ENCODE measurements around the gene PPDPF. TPM values are rescaled to one million over a fixed set of nuclear protein-coding genes. Genes with fewer than 3 reads are reported as not detected.

The PPDPF gene
- total and polyA plus RNA-seq, 3 experiments from 2014 or later: 137 to 218 (median 207) TPM

DNA sequence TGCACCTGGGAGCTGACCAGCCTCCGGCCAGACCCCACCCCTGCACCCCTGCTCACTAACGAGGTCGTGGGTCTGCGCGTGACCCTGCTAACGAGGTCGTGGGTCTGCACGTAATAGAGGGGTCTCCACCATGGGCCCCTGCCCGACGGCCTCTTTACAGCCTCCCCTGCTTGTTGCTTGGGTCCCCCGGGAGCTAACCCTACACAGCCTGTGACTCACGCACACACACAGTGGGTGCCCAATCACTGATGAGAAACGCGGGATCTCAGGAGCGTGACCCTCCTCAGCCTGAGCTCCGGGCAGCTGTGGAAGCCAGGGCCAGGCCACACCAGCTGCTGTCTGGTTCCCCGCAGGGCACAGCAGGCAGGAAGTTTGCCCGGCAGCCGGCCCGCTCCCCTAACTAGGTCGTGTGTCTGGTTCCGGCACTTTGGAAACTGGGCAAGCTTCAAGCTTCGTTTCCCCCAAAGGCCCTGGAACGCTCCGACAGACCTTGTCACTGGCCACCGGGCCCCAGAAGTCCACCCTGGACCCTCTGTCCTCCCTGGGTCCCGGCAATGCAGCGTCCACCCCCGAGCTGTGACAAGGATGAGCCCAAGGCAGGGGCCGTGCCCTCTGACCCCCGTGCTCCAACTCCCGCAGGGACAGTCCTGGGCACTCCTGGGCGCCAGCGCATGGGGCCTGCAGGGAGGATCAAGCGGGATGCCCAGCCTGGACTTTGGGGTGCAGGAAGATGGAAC lies 15.8 kb downstream of the PPDPF start:
- no peaks in the 10 kb centered on the region for H3K27me3 ChIP-seq (ENCODE audit: insufficient read depth, low read length, poor library complexity, severe bottlenecking)
- H3K27me3 Mint-ChIP-seq: peaks cover 0 to under 1% of the 10 kb centered on the region in 2 donors
- H3K36me3 ChIP-seq (ENCODE audit: insufficient read depth, low read length): no peaks in the 10 kb centered on the region
- H3K4me1 ChIP-seq (ENCODE audit: insufficient read depth, low read length): peaks cover 23% of the 10 kb centered on the region
- peak overlapping the region in 3 of 7 donors; percentile 66 to 87 (median 68) for H3K4me3 Mint-ChIP-seq
- H3K4me1 Mint-ChIP-seq: peaks cover 3 to 18% (median 5%) of the 10 kb centered on the region in 3 donors
- ChIA-PET CTCF (interaction anchor here (1.1 to 3.6 kb wide), 13 partner anchors 10 to 503 kb away, joined by 3 to 35 read pairs (median 6); partner anchors contain the start of genes LIME1 and PPDPF), POLR2A (interaction anchor here (0.6 to 2.7 kb wide), 4 partner anchors 13 to 543 kb away, joined by 3 to 31 read pairs (median 6); partner anchors contain the start of genes PPDPF and RGS19)
- peak in 1 of 5 donors; percentile 48 for DNase-seq
- no peak overlapping the region for H3K27ac ChIP-seq (ENCODE audit: low read depth, low read length)
- no peaks in the 10 kb centered on the region for H3K9me3 Mint-ChIP-seq
- peak overlapping the region in 2 of 8 donors; percentile 21 to 54 for H3K27ac Mint-ChIP-seq
- no peaks in the 10 kb centered on the region for H3K9me3 ChIP-seq (ENCODE audit: low read length)
- peaks cover 0 to 1% (median 0%) of the 10 kb centered on the region in 3 donors for H3K36me3 Mint-ChIP-seq
- H3K4me3 ChIP-seq (ENCODE audit: low read length): no peak overlapping the region

DNA sequence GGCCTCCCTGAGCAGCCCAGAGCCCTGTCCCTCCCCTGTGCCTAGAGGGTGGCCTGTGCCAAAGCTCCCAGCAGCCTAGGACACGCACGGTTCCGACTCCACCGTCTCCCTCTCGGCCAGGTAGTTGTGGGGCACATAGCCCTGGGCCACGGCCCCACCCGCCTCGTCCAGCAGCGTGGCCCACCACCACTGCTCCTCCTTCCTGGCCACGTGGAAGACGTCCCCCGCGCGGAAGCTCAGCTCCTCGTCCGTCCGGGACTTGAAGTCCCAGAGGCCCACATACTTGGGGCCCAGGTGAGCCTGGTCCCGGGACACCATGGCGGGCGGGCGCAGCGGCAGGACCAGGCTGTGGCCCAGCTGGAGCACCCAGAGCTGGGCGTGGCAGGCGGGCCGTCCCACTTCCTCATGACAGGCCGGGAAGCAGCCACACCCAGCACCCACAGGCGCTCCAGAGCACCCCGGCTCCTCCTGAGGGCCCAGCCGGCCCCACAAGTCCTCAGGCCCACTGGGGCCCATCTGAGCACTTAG lies 16.5 kb downstream of the PPDPF start, which contains the start of gene PTK6:
TSS of gene PTK6 (minus strand) at position 380 of the 528 bp plus-strand sequence. CDS start at position 318, 62 bp downstream.
- peak within 1 kb of the TSS; percentile 62 for H3K4me3 ChIP-seq (ENCODE audit: low read length)
- Mint-ChIP-seq H3K36me3 (peaks cover 0 to 1% (median 0%) of the 10 kb centered on the region in 3 donors), H3K27me3 (no peaks in the 10 kb centered on the region), H3K27ac (peak within 1 kb of the TSS; percentile 21 to 85 (median 69)), H3K4me1 (peaks cover 3 to 18% (median 3%) of the 10 kb centered on the region in 3 donors), H3K9me3 (no peaks in the 10 kb centered on the region), H3K4me3 (peak within 1 kb of the TSS; percentile 36 to 87 (median 71))
- peak within 1 kb of the TSS; percentile 43 for H3K27ac ChIP-seq (ENCODE audit: low read depth, low read length)
- no peaks in the 10 kb centered on the region for H3K27me3 ChIP-seq (ENCODE audit: insufficient read depth, low read length, poor library complexity, severe bottlenecking)
- no peaks in the 10 kb centered on the region for H3K36me3 ChIP-seq (ENCODE audit: insufficient read depth, low read length)
- peak in 2 of 5 donors; percentile 16 for DNase-seq
- peaks cover 23% of the 10 kb centered on the region for H3K4me1 ChIP-seq (ENCODE audit: insufficient read depth, low read length)
- H3K9me3 ChIP-seq (ENCODE audit: low read length): no peaks in the 10 kb centered on the region
- ChIA-PET POLR2A (interaction anchor here (0.6 to 2.7 kb wide), 12 partner anchors 8 to 542 kb away, joined by 3 to 31 read pairs (median 3); partner anchors contain the start of genes HELZ2, PPDPF, RGS19 and TPD52L2), CTCF (interaction anchor here (0.6 to 3.7 kb wide), 47 partner anchors 8 to 584 kb away, joined by 3 to 35 read pairs (median 5); partner anchors contain the start of genes ARFRP1, GMEB2, HELZ2 and LIME1)

DNA sequence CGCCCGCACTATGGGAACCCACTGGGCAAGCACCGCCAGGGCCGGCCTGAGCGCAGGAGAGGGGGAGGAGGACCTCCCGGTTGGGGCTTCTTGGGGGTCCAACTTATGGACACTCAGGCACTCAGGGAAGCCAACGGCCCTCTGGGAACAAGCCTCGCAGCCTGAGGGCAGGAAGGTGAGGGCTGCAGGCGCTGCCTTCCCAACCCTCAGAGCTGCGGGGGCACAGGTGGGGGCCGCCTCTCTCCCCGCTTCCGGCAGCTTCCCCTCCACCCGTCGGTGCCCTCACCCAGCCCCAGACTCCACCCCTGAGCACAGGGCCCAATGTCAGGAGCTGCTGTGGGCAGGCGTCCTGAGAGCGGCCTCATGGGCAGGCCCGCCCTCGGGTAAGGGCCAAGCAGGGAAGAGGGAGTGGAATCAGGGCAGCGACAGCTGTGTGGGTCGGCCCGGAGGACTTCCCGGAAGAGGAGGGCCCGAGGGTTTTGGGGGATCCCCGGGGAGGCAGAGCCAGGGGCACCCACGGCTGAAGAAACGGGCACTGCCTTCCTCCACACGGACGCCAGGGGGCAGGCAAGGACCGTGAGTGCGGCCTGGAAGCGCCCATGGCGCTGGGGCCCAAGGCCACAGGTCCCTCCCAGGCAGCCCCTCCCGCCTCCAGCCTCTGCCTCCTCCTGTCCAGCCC lies 17.1 kb downstream of the PPDPF start:
- Mint-ChIP-seq H3K27ac (peak overlapping the region; percentile 21 to 75 (median 62)), H3K4me1 (peaks cover 0 to 18% (median 3%) of the 10 kb centered on the region in 3 donors), H3K9me3 (no peaks in the 10 kb centered on the region), H3K36me3 (no peaks in the 10 kb centered on the region), H3K4me3 (peak overlapping the region; percentile 36 to 74 (median 69)), H3K27me3 (no peaks in the 10 kb centered on the region)
- Histone ChIP-seq H3K9me3 (ENCODE audit: low read length) (no peaks in the 10 kb centered on the region), H3K36me3 (ENCODE audit: insufficient read depth, low read length) (no peaks in the 10 kb centered on the region), H3K4me1 (ENCODE audit: insufficient read depth, low read length) (peaks cover 23% of the 10 kb centered on the region), H3K4me3 (ENCODE audit: low read length) (peak overlapping the region; percentile 62), H3K27ac (ENCODE audit: low read depth, low read length) (peak overlapping the region; percentile 43), H3K27me3 (ENCODE audit: insufficient read depth, low read length, poor library complexity, severe bottlenecking) (no peaks in the 10 kb centered on the region)
- ChIA-PET CTCF (interaction anchor here (0.6 to 3.7 kb wide), 48 partner anchors 8 to 583 kb away, joined by 3 to 35 read pairs (median 4); partner anchors contain the start of genes ARFRP1, GMEB2, HELZ2 and LIME1), POLR2A (interaction anchor here (0.6 to 2.7 kb wide), 11 partner anchors 8 to 525 kb away, joined by 3 to 31 read pairs (median 4); partner anchors contain the start of genes GMEB2, HELZ2, PPDPF and TPD52L2)
- peak; percentile 86 to 95 (median 94) for DNase-seq

DNA sequence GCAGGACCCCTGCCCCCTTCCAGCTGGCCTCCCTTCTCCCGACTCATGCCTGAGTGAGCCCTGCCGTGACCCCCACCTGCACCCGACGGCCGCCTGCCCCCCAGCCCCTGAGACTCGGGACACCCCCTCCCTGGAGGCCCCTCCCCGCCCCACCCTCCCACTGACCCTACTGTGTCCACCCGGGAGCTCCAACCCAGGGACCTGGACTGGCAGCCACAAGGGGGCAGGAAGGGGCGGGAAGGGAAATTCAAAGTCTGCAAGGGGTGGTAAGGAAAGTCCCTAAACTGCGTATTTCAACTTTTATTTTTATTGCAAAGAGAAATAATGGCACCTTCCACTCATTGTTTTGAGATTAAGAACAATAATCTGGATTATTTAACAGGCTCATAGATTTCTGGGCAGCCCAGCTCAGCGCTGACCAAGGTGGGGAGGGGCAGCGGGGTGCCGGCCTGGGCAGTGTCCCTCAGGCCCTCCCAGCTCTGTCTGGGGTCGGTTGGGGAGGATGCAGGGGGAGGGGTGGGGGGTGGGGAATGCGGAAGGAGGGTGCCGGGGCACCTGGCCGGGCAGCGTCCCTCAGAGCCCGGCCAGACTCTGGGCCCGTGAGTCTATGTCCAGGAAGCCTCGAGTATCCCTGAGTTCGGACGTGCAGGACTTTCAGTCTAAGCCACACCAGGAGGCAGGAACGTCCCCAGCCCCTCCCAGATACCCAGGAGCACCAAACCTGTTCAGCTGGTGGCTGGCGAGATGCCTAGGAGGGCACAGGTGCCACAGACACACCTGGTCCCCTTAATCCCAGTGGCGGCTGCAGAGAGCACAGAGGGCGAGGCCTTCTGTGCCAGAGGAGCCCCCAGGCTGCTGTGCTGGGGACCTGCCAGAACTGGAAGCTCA lies 17.9 kb downstream of the PPDPF start:
- Mint-ChIP-seq H3K36me3 (no peaks in the 10 kb centered on the region), H3K9me3 (no peaks in the 10 kb centered on the region), H3K4me1 (peaks cover 0 to 18% (median 3%) of the 10 kb centered on the region in 3 donors), H3K27me3 (no peaks in the 10 kb centered on the region), H3K4me3 (peak overlapping the region in 5 of 7 donors; percentile 54 to 74 (median 69)), H3K27ac (peak overlapping the region in 7 of 8 donors; percentile 21 to 75 (median 63))
- H3K27ac ChIP-seq (ENCODE audit: low read depth, low read length): peak overlapping the region; percentile 43
- POLR2A ChIA-PET: interaction anchor here (0.8 to 2.7 kb wide), 9 partner anchors 9 to 524 kb away, joined by 3 to 31 read pairs (median 5); partner anchors contain the start of genes GMEB2, HELZ2, PPDPF and TPD52L2
- H3K4me1 ChIP-seq (ENCODE audit: insufficient read depth, low read length): peaks cover 23% of the 10 kb centered on the region
- H3K4me3 ChIP-seq (ENCODE audit: low read length): peak overlapping the region; percentile 62
- CTCF ChIA-PET: interaction anchor here (0.9 to 3.7 kb wide), 35 partner anchors 9 to 582 kb away, joined by 3 to 35 read pairs (median 6); partner anchors contain the start of genes ARFRP1, HELZ2, LIME1 and PPDPF
- H3K9me3 ChIP-seq (ENCODE audit: low read length): no peaks in the 10 kb centered on the region
- DNase-seq: peak in 2 of 5 donors; percentile 38 to 43
- H3K36me3 ChIP-seq (ENCODE audit: insufficient read depth, low read length): no peaks in the 10 kb centered on the region
- no peaks in the 10 kb centered on the region for H3K27me3 ChIP-seq (ENCODE audit: insufficient read depth, low read length, poor library complexity, severe bottlenecking)

DNA sequence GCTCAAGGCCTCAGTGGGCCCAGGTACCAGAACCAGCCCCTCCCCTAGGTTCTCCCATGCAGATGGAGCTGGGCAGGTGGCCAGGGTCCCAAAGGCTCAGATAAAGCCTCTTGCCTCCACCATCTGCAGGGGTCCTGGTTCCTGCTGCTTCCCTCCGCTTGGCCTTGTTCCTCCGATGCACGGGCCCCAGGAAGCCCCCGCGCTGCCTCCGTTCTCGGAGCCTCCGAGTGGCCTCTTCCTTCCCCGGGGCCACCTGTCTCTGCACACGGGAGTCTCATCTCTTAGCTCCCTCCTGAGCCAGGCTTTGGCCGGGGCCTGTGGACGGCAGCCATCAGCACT lies 18.5 kb downstream of the PPDPF start:
- Histone ChIP-seq H3K27ac (ENCODE audit: low read depth, low read length) (no peak overlapping the region), H3K9me3 (ENCODE audit: low read length) (no peaks in the 10 kb centered on the region), H3K4me3 (ENCODE audit: low read length) (no peak overlapping the region), H3K4me1 (ENCODE audit: insufficient read depth, low read length) (peaks cover 23% of the 10 kb centered on the region), H3K36me3 (ENCODE audit: insufficient read depth, low read length) (no peaks in the 10 kb centered on the region), H3K27me3 (ENCODE audit: insufficient read depth, low read length, poor library complexity, severe bottlenecking) (no peaks in the 10 kb centered on the region)
- Mint-ChIP-seq H3K27ac (no peak overlapping the region), H3K4me3 (no peak overlapping the region), H3K36me3 (peaks cover 0 to 2% (median 0%) of the 10 kb centered on the region in 3 donors), H3K27me3 (no peaks in the 10 kb centered on the region), H3K9me3 (no peaks in the 10 kb centered on the region), H3K4me1 (peaks cover 0 to 18% (median 3%) of the 10 kb centered on the region in 3 donors)
- CTCF ChIA-PET: interaction anchor here (1.7 to 3.7 kb wide), 12 partner anchors 12 to 435 kb away, joined by 4 to 35 read pairs (median 16); partner anchors contain the start of genes HELZ2, PPDPF, RTEL1 and TPD52L2
- POLR2A ChIA-PET: interaction anchor here (1.8 kb wide), 1 partner anchor 14 kb away, joined by 9 read pairs; no protein-coding TSS in a partner anchor
- DNase-seq: no peak

DNA sequence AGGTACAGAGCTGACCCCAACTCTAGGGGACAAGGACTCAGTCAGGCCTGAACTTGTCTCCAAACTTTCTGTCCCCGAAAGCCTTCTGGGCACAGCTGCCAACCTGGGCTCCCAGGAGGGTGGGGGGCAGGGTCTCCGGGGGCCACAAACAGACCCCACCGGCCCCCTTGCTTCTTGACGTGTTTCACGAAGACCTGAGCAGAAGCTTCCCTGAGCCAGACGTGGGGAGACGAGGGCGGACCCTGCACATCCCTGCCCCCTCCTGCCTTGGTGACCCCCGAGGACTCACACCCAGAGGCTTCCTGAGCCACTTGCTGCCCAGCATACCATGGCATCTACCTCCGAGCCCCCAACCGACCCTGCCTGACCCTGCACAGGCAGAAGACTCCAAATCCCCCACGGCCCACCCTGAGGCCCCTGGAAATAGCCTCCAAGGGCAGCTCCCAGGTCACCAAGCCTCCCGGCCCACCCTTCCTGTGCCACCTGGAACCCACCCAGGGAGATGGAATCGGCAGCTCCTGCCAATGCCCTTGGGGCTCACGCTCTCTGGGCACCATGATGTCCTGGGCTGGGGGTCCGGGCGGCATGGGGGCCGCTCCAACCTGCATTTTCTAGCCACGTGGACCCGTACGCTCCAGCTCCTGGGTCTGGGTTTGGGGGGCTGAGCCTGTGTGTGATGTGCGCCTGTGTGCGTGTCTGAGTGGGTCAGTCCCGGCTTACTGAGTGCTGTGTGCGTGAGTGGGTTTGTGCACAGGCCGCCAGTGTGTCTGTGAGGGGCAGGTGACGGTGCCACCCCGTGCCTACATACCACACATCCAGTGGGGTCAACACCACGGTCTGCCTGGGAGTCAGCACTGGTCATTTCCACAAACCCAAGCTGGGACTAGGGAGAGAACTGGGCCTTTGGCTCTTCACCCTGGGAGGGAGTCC lies 19.1 kb downstream of the PPDPF start:
- POLR2A ChIA-PET: no interaction called here
- no peak overlapping the region for H3K27ac Mint-ChIP-seq
- Histone ChIP-seq H3K27me3 (ENCODE audit: insufficient read depth, low read length, poor library complexity, severe bottlenecking) (no peaks in the 10 kb centered on the region), H3K27ac (ENCODE audit: low read depth, low read length) (no peak overlapping the region), H3K36me3 (ENCODE audit: insufficient read depth, low read length) (no peaks in the 10 kb centered on the region), H3K4me3 (ENCODE audit: low read length) (no peak overlapping the region), H3K9me3 (ENCODE audit: low read length) (no peaks in the 10 kb centered on the region), H3K4me1 (ENCODE audit: insufficient read depth, low read length) (peaks cover 23% of the 10 kb centered on the region)
- H3K36me3 Mint-ChIP-seq: peaks cover 0 to 2% (median 0%) of the 10 kb centered on the region in 3 donors
- no peaks in the 10 kb centered on the region for H3K27me3 Mint-ChIP-seq
- H3K9me3 Mint-ChIP-seq: no peaks in the 10 kb centered on the region
- peaks cover 0 to 18% (median 3%) of the 10 kb centered on the region in 3 donors for H3K4me1 Mint-ChIP-seq
- CTCF ChIA-PET: interaction anchor here (2.1 to 3.7 kb wide), 7 partner anchors 12 to 435 kb away, joined by 6 to 35 read pairs (median 18); partner anchors contain the start of gene HELZ2
- no peak overlapping the region for H3K4me3 Mint-ChIP-seq
- no peak for DNase-seq

All from CD8-positive, alpha-beta memory T cell (primary cell).